SK-N-DZ (cell line): ENCODE data around the gene SLC16A7.

Source experiments
- small RNA-seq, 2 experiments: library from RNA; depleted of rRNA; stranded (forward); fragments of <200 nt; gene quantifications; one replicate each; pipeline ENCODE3, GENCODE V24; 2014

The SLC16A7 gene

Small RNAs within 50 kb of the gene (small RNA-seq; reads per million reads assigned to genes)
- 0 reads per million in 2 experiments for gene AC079905.2
- 0 to 0.09 reads per million in 2 experiments for gene RNU4-20P
